Neuron (in vitro differentiated cells): ENCODE results near the gene PCDHGA12.
A peak's percentile ranks its signal among the peaks of the same experiment; 100 is the strongest.

ENCODE experiments used
- H2AFZ ChIP-seq: one replicate; pipeline ENCODE4 v1.6.1; 2013; ENCODE audit warnings: low read depth, mild to moderate bottlenecking, inconsistent platforms, low read length, moderate library complexity
- H3K27me3 ChIP-seq: one replicate; pipeline ENCODE4 v1.6.1; 2013; ENCODE audit warnings: low read length; ENCODE audit not compliant: insufficient read depth
- H3K36me3 ChIP-seq: one replicate; pipeline ENCODE4 v1.6.1; 2013; ENCODE audit warnings: low read length; ENCODE audit not compliant: insufficient read depth
- H3K4me1 ChIP-seq: one replicate; pipeline ENCODE4 v1.6.1; 2013; ENCODE audit warnings: low read length; ENCODE audit not compliant: insufficient read depth
- H3K4me3 ChIP-seq: 2 replicates; pipeline ENCODE4 v1.5.1; 2013; ENCODE audit warnings: mild to moderate bottlenecking, low read length, moderate library complexity
- H3K9me3 ChIP-seq: one replicate; pipeline ENCODE4 v1.6.1; 2013; ENCODE audit warnings: low read length

PCDHGA12 gene

GRCh38 chr5:141439411-141440141 lies 9.3 kb downstream of the PCDHGA12 start:
- no peaks in the 10 kb centered on the region for H3K27me3 ChIP-seq
- H3K4me1 ChIP-seq = no peaks in the 10 kb centered on the region
- H3K36me3 ChIP-seq = no peaks in the 10 kb centered on the region
- H2AFZ ChIP-seq = no peak overlapping the region
- H3K9me3 ChIP-seq = peaks cover 25% of the 10 kb centered on the region
- no peak overlapping the region for H3K4me3 ChIP-seq

- no peaks in the 10 kb centered on the region for H3K36me3 ChIP-seq
- H3K27me3 ChIP-seq = no peaks in the 10 kb centered on the region
- no peaks in the 10 kb centered on the region for H3K4me1 ChIP-seq
- no peak overlapping the region for H3K4me3 ChIP-seq
- no peak overlapping the region for H2AFZ ChIP-seq
- peaks cover 25% of the 10 kb centered on the region for H3K9me3 ChIP-seq
Measured at GRCh38 chr5:141440341-141440740, 10.0 kb downstream of the PCDHGA12 start.

GRCh38 chr5:141441571-141442170 lies 11.4 kb downstream of the PCDHGA12 start:
- peaks cover 23% of the 10 kb centered on the region for H3K9me3 ChIP-seq
- no peak overlapping the region for H2AFZ ChIP-seq
- H3K27me3 ChIP-seq = no peaks in the 10 kb centered on the region
- H3K4me3 ChIP-seq = no peak overlapping the region
- no peaks in the 10 kb centered on the region for H3K36me3 ChIP-seq
- H3K4me1 ChIP-seq = no peaks in the 10 kb centered on the region

- H3K4me1 ChIP-seq = no peaks in the 10 kb centered on the region
- peaks cover 3% of the 10 kb centered on the region for H3K36me3 ChIP-seq
- peaks cover 6% of the 10 kb centered on the region for H3K9me3 ChIP-seq
- no peak overlapping the region for H2AFZ ChIP-seq
- H3K27me3 ChIP-seq = no peaks in the 10 kb centered on the region
- no peak overlapping the region for H3K4me3 ChIP-seq
Measured at GRCh38 chr5:141465351-141465750, 35.0 kb downstream of the PCDHGA12 start.

GRCh38 chr5:141475625-141476131 lies 45.4 kb downstream of the PCDHGA12 start, which contains the start of gene PCDHGC3:
TSS of gene PCDHGC3 (plus strand) at chr5:141475966. CDS start at chr5:141476117, 151 bp downstream.
- Histone ChIP-seq H3K36me3 (peaks cover 6% of the 10 kb centered on the region), H3K4me3 (peak within 1 kb of the TSS; percentile 45), H3K9me3 (peaks cover 29% of the 10 kb centered on the region), H3K27me3 (no peaks in the 10 kb centered on the region), H2AFZ (no peak within 1 kb of the TSS), H3K4me1 (peaks cover 9% of the 10 kb centered on the region)

- peaks cover 6% of the 10 kb centered on the region for H3K36me3 ChIP-seq
- H2AFZ ChIP-seq = no peak overlapping the region
- no peaks in the 10 kb centered on the region for H3K27me3 ChIP-seq
- H3K4me1 ChIP-seq = peaks cover 9% of the 10 kb centered on the region
- peaks cover 29% of the 10 kb centered on the region for H3K9me3 ChIP-seq
- H3K4me3 ChIP-seq = peak overlapping the region; percentile 45
Measured at GRCh38 chr5:141476132-141476911, 46.0 kb downstream of the PCDHGA12 start.

- peaks cover 9% of the 10 kb centered on the region for H3K4me1 ChIP-seq
- H3K27me3 ChIP-seq = no peaks in the 10 kb centered on the region
- no peak overlapping the region for H2AFZ ChIP-seq
- H3K36me3 ChIP-seq = peaks cover 6% of the 10 kb centered on the region
- H3K9me3 ChIP-seq = peaks cover 29% of the 10 kb centered on the region
- no peak overlapping the region for H3K4me3 ChIP-seq
Measured at GRCh38 chr5:141477044-141477575, 46.8 kb downstream of the PCDHGA12 start.

GRCh38 chr5:141477815-141478214 lies 47.5 kb downstream of the PCDHGA12 start:
- Histone ChIP-seq H2AFZ (no peak overlapping the region), H3K9me3 (peaks cover 29% of the 10 kb centered on the region), H3K36me3 (peaks cover 6% of the 10 kb centered on the region), H3K27me3 (no peaks in the 10 kb centered on the region), H3K4me3 (no peak overlapping the region), H3K4me1 (peaks cover 9% of the 10 kb centered on the region)

GRCh38 chr5:141478321-141478945 lies 48.1 kb downstream of the PCDHGA12 start:
- H3K36me3 ChIP-seq = peaks cover 6% of the 10 kb centered on the region
- H3K27me3 ChIP-seq = no peaks in the 10 kb centered on the region
- peaks cover 9% of the 10 kb centered on the region for H3K4me1 ChIP-seq
- H2AFZ ChIP-seq = no peak overlapping the region
- H3K9me3 ChIP-seq = peaks cover 30% of the 10 kb centered on the region
- no peak overlapping the region for H3K4me3 ChIP-seq

- Histone ChIP-seq H3K9me3 (peaks cover 32% of the 10 kb centered on the region), H2AFZ (no peak overlapping the region), H3K4me3 (no peak overlapping the region), H3K27me3 (no peaks in the 10 kb centered on the region), H3K36me3 (peaks cover 6% of the 10 kb centered on the region), H3K4me1 (no peaks in the 10 kb centered on the region)
Measured at GRCh38 chr5:141479776-141480175, 49.5 kb downstream of the PCDHGA12 start.
